ENCODE data around the gene PLGRKT.

PLGRKT gene

GRCh38 chr9:5315187-5315923 is 122.4 kb downstream of the PLGRKT start:
- DNase-seq (ENCODE audit: low read depth in 2 of 2) = no peak

GRCh38 chr9:5310851-5311250 is 126.9 kb downstream of the PLGRKT start:
- DNase-seq (ENCODE audit: low read depth in 2 of 2) = no peak
